NCI-H2029 treated with DMSO at 0.1 percent for 48 hours (cell line): Measurements from ENCODE around the gene CBX7.

Experiments used
- DNase-seq: peaks from one replicate; lab custom pipeline; 2025; lab: John Stamatoyannopoulos, UW

Gene CBX7

GRCh38 chr22:39147335-39148025, 5.0 kb downstream of the CBX7 start:
- DNase-seq: no peak

GRCh38 chr22:39146256-39147101, 6.0 kb downstream of the CBX7 start:
- DNase-seq: no peak

- no peak for DNase-seq
Measured at GRCh38 chr22:39144101-39144767, 8.2 kb downstream of the CBX7 start.

- no peak for DNase-seq
Measured at GRCh38 chr22:39142088-39142680, 10.3 kb downstream of the CBX7 start.

- DNase-seq: no peak
Measured at GRCh38 chr22:39139933-39140332, 12.5 kb downstream of the CBX7 start.

- DNase-seq: no peak
Measured at GRCh38 chr22:39138357-39138997, 14.0 kb downstream of the CBX7 start.

GRCh38 chr22:39136317-39136716, 16.2 kb downstream of the CBX7 start:
- DNase-seq: no peak

GRCh38 chr22:39135092-39135896, 17.2 kb downstream of the CBX7 start:
- no peak for DNase-seq

- no peak for DNase-seq
Measured at GRCh38 chr22:39134366-39135091, 18.0 kb downstream of the CBX7 start.

GRCh38 chr22:39133871-39134270, 18.6 kb downstream of the CBX7 start:
- no peak for DNase-seq

GRCh38 chr22:39132871-39133524, 19.5 kb downstream of the CBX7 start:
- DNase-seq: no peak

GRCh38 chr22:39132281-39132680, 20.2 kb downstream of the CBX7 start:
- no peak for DNase-seq

GRCh38 chr22:39130892-39131855, 21.3 kb downstream of the CBX7 start:
- DNase-seq: no peak

GRCh38 chr22:39130152-39130704, 22.3 kb downstream of the CBX7 start:
- no peak for DNase-seq

- no peak for DNase-seq
Measured at GRCh38 chr22:39129746-39130145, 22.7 kb downstream of the CBX7 start.

- DNase-seq: no peak
Measured at GRCh38 chr22:39129081-39129480, 23.4 kb downstream of the CBX7 start.

- DNase-seq: no peak
Measured at GRCh38 chr22:39128508-39128907, 24.0 kb downstream of the CBX7 start.

GRCh38 chr22:39125622-39126021, 26.9 kb downstream of the CBX7 start:
- peak; percentile 5 for DNase-seq
